HG02970 (cell line): ENCODE measurements around the gene IKZF5.

ENCODE experiments used
- ATAC-seq: cut with Tn5 transposase; IDR thresholded peaks from one replicate; pipeline ENCODE4 v1.9.1; 2021; ENCODE audit warnings: mild to moderate bottlenecking, moderate library complexity, moderate number of reproducible peaks; ENCODE audit not compliant: unreplicated experiment, low FRiP score

The IKZF5 gene

DNA sequence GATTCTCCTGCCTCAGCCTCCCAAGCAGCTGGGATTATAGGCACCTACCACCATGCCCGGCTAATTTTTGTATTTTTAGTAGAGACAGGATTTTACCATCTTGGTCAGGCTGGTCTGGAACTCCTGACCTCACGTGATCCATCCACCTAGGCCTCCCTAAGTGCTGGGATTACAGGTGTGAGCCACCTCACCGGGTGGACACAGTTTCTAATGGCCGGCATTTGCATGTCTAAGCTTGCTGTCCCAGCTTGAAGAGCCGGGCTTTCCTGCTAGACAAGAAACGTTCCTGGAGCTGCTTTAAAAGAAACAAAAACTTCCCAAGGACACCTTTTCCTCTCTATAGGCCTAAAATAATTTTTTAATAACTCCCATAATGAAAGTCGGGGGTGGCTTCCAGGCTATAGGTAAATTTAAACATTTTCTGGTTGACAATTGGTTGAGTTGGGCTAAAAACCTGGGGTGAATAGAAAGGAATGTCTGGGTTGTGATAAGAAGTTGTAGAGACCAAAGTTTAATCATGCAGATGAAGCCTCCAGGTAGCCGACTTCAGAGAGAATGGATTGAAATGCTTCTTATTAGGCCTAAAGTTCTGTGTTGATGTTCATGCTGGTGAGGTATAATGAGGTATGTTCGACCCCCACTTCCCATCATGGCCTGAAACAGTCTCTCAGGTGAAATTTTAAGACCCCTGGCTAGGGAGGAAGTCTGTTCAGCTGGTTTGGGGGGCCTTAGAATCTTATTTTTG, 9.0 kb upstream of the IKZF5 start:
- ATAC-seq = no peak

DNA sequence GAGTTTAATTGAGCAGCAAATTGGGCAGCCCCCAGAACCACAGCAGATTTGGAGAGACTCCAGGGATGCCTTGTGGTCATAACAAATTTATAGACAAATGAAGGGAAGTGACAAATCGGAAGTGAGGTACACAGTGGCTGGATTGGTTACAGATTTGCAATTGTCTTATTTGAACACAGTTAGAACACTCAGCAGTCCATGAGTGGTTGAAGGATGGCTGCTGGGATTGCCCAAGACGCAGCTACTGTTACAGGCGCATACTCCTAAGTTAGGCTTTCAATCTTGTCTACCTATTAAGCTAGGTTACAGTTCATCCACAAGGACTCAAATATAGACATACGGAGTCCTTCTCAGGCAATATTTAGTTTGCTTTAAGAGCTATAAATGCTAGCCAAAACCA, 7.6 kb upstream of the IKZF5 start:
- no peak for ATAC-seq

DNA sequence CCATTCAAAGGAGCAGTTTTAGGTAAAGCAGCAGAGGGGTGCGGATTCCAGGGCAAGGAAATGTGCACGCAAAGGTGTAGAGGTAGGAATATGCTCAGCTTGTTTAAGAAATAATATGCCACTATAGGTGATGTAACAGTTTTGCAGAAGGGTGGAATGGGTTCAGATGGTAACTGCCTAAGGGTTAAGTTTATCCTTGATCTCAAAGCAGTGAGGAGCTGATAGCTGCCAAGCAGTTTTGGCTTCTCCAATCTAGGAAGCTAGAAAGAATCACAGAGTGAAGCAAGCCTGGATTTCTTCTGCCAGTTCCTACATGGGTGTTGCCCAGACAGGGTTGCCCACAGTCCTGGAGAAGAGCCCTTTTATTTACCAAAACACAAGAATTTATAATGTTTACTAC, 6.2 kb upstream of the IKZF5 start:
- ATAC-seq = no peak

DNA sequence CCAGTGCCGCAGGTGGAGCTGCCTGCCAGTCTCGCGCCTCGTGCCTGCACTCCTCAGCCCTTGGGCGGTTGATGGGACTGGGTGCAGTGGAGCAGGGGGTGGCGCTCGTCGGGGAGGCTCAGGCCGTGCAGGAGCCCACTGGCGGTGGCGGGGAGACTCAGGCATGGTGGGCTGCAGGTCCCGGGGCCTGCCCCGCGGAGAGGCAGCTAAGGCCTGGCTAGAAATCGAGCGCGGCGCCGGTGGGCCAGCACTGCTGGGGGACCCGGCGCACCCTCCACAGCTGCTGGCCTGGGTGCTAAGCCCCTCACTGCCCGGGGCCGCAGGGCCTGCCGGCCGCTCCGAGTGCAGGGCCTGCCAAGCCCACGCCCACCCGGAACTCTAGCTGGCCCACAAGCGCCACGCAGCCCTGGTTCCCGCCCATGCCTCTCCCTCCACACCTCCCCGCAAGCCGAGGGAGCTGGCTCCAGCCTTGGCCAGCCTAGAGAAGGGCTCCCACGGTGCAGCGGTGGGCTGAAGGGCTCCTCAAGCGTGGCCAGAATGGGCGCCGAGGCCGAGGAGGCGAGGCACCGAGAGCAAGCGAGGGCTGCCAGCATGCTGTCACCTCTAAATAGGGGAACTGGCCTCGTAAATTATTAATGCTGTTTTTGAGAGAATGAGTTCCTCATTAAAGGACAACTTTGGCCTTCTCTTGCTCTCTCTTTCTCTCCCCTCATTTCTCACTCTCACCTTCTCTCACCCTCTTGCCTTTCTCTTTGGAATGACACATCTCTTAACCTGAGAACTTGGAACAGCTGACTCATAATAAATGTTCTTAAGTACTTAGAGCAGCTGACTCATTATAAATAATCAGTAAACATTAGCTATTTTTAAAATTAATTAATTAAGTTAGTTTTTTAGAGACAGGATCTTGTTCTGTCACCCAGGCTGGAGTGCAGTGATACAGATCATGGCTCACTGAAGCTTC, 5.1 kb upstream of the IKZF5 start:
- ATAC-seq = no peak

DNA sequence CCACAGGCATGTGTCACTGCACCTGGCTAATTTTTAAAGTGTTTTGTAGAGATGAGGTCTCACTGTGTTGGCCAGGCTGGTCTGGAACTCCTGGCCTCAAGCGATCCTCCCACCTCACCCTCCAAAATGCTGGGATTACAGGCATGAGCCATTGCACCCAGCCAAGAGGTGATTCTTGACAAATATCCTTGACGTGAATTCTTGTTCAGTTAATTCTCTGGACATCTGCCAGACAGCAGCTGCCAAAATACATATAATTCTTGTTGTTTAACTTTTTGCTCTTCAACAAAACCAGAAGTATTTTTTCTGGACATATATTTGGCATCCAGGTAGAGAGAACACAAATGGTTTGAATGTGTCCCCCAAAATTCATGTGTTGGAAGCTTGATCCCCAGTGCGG, 3.4 kb upstream of the IKZF5 start:
- ATAC-seq = no peak

DNA sequence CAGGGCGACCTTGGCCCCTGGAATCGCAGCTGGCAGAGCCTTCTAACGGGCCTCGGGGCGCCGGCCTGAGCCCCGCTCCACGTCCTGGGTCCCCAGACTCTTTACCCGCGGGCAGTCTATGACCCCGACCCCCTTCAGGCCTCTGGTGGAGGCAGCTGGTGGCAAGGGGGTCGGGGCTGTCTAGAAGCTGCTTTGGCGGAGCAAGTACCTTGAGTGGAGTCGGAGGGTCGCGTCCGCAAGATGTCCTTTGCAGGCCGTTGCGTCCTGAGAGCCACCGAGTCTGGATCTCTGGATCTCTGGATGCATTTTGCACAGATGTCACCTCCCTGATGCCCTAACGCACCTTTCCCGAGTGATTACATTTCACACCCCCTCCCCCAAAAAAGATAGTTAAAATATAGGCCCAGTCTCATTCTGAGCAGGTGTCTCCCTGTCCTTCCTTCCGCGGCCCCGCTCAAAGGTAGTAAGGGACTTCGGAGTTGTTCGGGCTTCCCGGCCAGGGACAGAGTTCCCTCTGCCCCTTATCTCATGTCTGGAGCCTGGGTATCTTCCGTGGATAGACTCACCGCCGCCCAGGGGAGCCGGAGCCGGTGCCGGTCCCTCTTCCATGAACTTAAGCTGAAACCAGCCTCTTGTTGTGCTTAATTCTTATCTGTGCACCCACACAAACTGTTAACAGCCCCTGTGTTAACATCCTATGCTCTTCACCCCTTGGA, 668 bp upstream of the IKZF5 start:
- peak; percentile 6 for ATAC-seq

DNA sequence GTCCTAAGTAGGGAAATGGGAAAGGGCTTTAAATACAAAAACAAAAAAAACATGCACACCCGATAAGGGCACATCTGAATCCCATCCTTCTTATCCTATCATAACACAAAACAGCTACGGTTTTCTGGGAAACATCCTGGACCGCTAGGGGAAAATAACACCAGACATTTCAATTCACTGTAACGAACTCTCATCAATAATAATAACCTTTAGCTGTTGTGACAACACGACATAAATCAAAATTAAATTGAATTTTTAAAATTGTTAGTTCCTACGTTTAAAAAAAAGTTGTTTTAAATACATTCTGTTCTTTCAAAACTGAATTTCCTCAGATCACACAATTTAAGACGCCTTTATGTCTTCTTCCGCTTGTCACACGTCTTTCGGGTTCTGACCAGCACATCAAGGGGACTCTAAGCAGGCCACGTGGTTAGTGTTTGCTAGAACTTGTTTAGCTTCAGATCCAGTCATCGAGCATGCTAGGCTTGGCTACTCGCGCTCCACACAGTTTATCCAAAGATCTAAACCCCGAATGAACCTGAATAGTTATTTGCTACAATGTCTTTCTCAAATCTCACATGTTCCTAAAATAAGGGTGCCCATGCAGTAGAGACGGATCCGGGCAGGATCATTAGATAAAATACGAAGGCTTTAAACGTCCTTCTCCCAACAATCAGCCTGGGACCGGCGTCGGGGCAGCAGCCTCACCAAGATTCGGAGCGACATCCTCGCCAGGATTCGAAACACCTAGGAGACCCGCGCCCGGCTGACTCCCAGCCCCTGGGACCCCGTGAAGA, 839 bp downstream of the IKZF5 start:
- peak; percentile 28 for ATAC-seq

DNA sequence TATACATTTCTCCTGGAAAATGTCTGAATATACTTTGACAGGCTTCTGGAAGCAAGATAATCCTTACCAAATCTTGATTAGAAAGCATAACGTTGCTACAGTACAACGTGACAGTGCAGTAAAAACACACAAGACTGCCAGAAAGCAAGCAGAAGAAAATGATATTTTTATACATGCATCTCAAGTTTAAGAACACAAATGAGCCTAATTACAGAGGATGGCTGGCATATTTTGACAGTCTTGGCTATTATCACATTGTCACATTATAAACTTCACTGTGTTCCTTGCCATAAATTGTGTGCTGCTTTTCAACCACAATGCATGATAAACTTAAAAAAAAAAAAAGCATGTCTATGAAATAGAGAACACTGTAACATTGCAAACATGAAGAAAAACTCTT, 4.3 kb downstream of the IKZF5 start:
- ATAC-seq = no peak

DNA sequence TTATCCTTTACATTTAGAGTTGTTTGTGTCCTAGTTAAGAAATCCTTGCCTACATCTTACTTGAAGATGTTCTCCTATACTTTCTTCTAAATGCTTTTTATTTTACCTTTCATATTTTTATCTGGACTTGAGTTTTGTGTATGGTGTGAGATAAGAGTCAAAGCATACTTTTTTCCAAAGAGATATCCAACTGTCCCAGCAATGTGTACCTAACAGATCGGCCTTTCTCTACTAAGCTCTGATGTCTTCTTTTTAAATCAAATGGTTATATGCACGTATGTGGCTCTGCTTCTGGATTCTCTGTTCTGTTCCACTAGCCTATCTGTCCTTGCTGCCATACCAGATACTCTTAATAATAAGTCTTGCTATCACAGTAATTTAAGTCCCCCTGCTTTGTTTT, 7.2 kb downstream of the IKZF5 start:
- ATAC-seq = no peak

DNA sequence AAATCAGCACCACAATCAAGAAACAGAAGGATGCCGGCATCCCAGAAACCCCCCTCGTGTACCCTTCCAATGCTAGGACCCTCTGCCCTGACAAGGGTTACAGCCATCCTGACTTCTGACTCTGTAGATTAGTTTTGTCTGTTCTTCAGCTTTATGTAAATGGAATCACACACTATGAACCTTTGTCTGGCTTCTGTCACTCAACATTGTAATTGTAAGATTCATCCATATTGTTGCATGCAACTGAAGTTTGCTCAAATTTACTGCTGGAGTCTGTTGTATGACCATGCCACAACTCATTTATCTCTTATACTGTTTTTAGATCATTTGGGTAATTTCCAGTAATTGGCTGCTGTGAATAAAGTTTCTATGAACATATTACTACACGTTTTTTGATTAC, 8.4 kb downstream of the IKZF5 start:
- no peak for ATAC-seq

DNA sequence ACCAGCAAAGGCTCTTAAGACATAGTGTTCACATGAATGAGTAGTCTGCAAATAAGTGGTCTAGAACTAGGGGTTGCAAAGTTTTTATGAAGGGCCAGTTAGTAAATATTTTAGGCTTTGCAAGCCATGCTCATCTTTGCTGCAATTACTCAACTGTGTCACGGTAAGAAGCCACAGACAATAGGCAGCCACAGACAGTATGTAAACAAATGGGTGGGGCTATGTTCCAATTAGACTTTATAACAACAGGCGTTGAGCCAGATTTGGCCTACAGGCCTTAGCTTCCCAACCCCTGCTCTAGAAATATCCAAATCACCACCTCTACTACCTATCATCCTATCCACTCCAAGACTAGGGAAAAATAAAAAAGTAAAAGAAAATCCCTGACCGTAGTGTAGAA, 9.2 kb downstream of the IKZF5 start:
- no peak for ATAC-seq

DNA sequence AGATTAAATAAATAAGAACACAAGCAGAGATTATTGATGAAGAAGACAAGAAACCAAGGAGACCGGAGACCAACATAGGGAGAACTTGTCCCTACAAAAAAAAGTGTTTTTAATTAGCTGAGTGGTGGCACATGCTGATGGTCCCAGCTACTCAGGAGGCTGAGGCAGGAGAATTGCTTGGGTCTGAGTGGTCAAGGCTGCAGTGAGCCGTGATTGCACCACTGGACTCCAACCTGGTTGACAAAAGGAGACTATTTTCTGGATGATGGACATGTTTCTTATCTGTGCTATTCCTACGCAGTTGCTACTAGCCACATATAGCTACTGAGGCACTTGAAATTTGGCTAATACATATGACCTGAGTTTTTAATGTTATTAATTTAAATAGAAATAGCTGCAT, 9.7 kb downstream of the IKZF5 start:
- ATAC-seq = no peak

DNA sequence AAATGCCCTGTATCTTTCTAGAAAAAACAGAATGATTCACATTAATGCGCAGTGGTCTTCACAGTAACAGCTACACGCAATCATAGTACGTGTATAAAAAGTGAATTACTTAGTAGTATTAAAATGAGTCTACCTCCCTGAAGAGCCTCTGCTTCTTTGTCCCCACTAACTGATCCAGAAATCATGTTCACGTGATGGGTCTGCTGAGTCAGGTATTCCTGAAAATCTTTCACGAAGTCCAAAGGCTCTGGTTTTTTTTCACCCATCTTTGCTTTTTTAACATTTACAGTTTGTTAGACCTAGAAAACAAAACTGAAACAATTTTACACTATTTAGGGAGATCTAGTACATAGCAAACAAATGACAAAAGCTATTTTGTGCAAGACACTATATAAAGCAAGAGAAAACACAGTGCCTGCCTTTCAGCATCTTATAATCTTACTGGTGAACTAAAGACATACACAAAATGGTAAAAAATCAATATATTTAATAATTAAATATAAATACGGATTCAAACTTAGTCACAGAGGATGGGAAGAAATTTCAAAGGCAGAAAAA, 10.2 kb downstream of the IKZF5 start:
- ATAC-seq = no peak

DNA sequence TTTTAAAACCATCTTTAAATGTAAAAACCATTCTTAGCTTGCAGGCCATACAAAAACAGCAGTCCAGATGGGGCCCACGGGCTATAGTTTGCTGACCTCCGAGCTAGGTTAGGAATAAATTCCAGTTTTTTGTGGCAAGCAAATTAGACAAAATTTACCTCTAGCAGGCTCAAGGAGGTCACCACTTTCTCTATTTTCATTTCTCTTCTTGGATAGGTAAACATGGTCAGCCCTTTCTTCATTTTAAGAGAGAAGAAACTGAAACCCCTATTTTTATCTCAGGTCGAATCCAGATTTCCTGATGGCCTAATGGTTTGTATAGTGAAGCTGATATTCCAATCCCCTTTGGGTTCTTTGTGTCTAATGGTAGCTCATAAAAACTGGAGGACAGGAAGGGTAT, 10.7 kb downstream of the IKZF5 start:
- no peak for ATAC-seq

DNA sequence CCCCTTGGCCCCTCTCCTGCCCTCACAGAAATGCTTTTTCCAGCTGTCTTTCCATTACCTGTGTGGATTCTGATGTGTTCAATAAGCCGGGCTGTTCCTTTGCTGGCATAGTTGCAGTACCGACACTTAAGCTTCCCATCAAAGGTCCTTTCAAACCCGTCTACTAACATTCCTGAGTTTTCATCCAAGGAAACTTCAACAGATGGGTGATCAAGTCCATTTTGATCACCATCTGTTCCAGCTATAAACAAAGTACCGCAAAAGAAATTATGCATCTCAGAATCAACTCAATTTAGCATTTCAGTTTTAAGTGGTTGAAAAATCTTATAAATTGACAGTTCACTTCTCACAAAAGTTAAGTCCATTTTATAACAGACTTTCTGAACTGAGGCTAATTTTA, 12.7 kb downstream of the IKZF5 start:
- no peak for ATAC-seq

DNA sequence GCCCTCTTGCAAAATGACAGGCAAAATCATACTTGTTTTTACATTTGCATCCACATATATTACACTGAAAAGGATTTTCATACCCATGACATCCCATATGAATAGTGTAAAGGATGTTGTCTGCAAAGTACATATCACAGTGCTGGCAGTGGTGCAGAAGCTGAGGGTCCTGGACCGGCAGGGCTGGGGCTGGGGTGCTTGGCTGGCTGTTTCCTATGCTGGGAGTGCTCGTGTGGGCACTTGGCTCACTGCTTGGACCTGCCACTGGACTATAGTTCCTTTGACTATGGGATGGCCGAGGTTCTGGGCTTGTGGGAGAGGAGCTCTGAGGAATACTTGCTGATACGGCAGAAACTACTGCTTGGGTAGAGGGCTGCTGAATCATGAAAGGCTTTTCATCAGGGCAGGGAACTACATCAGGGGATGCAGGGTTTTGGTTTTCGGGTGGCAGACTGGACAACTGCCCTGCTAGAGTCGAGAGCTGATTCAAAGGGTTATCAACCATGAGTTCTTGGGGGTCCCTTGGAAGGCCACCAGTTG, 14.7 kb downstream of the IKZF5 start:
- ATAC-seq = no peak

DNA sequence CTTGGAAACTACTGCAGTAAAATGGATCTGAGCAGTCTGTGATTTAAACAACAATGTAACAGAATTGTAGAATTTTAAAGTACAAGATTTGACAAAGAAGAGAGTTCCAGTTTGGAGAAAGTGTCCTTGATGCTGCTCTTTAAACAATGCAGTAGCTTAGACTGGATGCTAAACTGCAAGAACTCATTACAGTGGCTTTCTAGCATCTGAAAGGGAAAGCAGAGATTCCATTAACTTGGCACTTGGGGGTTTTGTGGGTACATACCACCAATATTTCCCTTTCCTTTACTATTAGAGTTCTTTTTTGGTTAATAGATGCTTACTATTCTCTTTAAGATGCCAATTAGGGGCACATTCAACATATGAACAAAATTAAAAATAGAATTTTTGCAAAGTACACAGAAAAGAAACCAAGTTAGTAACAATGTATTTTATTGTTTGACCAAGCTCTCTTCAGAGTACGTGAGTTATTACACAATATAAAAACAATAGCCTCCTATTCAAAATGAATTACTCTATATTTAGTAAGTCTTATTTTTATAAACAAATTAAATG, 16.5 kb downstream of the IKZF5 start:
- ATAC-seq = no peak

DNA sequence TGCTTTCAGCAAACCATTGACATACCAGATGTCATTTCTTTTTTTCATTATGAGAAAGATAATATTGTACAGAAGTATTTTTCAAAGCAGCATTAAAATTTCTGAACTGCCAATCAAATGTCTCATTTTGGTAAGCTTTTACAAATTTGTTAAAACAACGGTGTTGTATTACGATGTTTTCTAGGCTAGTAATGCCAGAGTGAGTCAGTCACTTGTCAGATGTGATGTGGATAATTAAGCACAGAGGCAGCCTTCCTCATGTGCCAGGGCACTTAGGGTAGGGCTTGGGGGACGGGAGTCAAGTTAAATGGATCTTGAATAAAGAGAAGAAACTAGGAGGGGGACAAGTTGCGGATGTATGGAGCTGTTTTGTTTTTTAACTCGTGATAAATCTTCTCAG, 18.3 kb downstream of the IKZF5 start:
- ATAC-seq = no peak

DNA sequence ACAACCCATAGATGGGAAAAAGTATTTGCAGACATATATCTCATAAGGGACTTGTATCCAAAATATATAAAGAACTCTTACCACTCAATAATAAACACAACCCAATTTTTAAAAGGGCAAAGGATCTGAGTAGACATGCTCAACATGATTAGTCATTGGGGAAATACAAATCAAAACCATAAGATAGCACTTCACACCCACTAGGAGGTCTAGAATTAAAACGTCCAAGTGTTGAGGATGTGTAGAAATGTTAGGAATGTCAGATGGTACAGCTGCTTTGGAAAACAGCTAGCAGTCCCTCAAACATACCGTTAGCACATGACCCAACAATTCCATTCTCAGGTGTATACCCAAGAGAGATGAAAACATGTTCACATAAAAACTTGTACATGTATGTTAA, 20.1 kb downstream of the IKZF5 start:
- no peak for ATAC-seq
